Measurements from ENCODE around the gene RNF44. TPM values are rescaled to one million over a fixed set of nuclear protein-coding genes. Genes with fewer than 3 reads are reported as not detected.

Gene RNF44
- total and polyA plus RNA-seq, 2 of the 13 experiments (the other 11 are each of a cell fraction or from before 2014, with no cell fraction given) = 9.2 to 16.8 TPM

DNA sequence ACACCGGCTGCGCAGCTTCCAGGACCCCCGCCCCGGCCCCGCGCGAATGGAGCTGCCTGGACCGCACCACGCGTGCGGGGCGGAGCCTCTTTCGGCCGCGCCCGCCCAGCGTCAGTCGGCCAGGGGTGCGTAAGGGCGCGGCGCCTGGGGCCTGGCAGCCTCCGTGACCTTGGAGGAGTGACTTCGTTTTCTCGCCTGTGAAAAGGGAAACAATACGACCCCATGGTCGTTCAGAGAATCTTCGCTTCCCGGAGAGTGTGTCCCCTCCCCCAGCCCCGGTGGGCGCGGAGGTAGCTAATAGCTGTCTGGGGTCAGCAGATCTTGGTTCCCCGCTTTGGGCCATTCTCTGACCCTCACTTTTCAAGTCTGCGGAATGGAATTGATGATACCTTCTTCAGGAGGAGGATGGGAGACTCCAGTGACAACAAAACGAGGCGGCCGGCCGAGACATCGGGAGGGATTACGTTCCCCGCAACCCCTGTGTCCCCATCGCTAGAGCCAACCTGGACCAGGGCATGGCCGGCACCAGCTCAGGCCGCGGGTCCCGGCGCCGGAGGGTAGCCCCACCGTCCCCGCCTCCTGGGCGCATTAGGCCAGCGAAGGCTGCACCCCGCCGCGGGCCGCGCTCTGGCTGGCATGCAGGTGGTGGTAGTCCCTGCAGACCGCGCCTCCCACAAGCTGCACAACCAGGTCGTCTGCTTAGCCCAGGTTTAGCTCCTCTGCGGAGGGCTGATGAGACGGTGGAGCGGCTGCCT, 6.4 kb upstream of the RNF44 start (continued):
- TF ChIP-seq, protein P1, sequence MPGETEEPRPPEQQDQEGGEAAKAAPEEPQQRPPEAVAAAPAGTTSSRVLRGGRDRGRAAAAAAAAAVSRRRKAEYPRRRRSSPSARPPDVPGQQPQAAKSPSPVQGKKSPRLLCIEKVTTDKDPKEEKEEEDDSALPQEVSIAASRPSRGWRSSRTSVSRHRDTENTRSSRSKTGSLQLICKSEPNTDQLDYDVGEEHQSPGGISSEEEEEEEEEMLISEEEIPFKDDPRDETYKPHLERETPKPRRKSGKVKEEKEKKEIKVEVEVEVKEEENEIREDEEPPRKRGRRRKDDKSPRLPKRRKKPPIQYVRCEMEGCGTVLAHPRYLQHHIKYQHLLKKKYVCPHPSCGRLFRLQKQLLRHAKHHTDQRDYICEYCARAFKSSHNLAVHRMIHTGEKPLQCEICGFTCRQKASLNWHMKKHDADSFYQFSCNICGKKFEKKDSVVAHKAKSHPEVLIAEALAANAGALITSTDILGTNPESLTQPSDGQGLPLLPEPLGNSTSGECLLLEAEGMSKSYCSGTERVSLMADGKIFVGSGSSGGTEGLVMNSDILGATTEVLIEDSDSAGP (CRISPR knock-in tag; IDR thresholded peaks at IDR 0.05; ENCODE audit: borderline replicate concordance) = peak; percentile 49
- TF ChIP-seq MYC (CRISPR knock-in tag; IDR thresholded peaks at IDR 0.05; ENCODE audit: borderline replicate concordance) (peak; percentile 7; the same call in 1 of the 2 replicates), SIN3A (IDR thresholded peaks at IDR 0.05; ENCODE audit: borderline replicate concordance, low read depth, low read length) (0 out of 2 replicates have a peak, but pooled peaks have one; percentile 30), ZNF282 (IDR thresholded peaks at IDR 0.05; ENCODE audit: partially characterized antibody) (no peak), ZSCAN31 (CRISPR knock-in tag; IDR thresholded peaks at IDR 0.05; ENCODE audit: low read depth) (no peak), NRL (CRISPR knock-in tag; IDR thresholded peaks at IDR 0.05; ENCODE audit: borderline replicate concordance) (peak; percentile 29; the same call in 1 of the 2 replicates), TBX2 (CRISPR knock-in tag; IDR thresholded peaks at IDR 0.05; ENCODE audit: borderline replicate concordance) (peak; percentile 17; the same call in 1 of the 2 replicates), ZNF3 (CRISPR knock-in tag; IDR thresholded peaks at IDR 0.05) (no peak), CAMTA2 (CRISPR knock-in tag; IDR thresholded peaks at IDR 0.05; ENCODE audit: borderline replicate concordance) (peak; percentile 63; the same call in 1 of the 2 replicates), ZNF326 (CRISPR knock-in tag; IDR thresholded peaks at IDR 0.05; ENCODE audit: borderline replicate concordance) (no peak), XRCC5 (optimal IDR thresholded peaks at IDR 0.05; ENCODE audit: low read length) (peak; percentile 16), RFXANK (CRISPR knock-in tag; IDR thresholded peaks at IDR 0.05) (no peak)
- TF ChIP-seq, protein P2, sequence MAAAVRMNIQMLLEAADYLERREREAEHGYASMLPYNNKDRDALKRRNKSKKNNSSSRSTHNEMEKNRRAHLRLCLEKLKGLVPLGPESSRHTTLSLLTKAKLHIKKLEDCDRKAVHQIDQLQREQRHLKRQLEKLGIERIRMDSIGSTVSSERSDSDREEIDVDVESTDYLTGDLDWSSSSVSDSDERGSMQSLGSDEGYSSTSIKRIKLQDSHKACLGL (CRISPR knock-in tag; IDR thresholded peaks at IDR 0.05) = no peak
- TF ChIP-seq, protein P3, sequence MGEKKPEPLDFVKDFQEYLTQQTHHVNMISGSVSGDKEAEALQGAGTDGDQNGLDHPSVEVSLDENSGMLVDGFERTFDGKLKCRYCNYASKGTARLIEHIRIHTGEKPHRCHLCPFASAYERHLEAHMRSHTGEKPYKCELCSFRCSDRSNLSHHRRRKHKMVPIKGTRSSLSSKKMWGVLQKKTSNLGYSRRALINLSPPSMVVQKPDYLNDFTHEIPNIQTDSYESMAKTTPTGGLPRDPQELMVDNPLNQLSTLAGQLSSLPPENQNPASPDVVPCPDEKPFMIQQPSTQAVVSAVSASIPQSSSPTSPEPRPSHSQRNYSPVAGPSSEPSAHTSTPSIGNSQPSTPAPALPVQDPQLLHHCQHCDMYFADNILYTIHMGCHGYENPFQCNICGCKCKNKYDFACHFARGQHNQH (CRISPR knock-in tag; IDR thresholded peaks at IDR 0.05) = 0 out of 2 replicates have a peak, but pooled peaks have one; percentile 23
- TF ChIP-seq, protein P4, sequence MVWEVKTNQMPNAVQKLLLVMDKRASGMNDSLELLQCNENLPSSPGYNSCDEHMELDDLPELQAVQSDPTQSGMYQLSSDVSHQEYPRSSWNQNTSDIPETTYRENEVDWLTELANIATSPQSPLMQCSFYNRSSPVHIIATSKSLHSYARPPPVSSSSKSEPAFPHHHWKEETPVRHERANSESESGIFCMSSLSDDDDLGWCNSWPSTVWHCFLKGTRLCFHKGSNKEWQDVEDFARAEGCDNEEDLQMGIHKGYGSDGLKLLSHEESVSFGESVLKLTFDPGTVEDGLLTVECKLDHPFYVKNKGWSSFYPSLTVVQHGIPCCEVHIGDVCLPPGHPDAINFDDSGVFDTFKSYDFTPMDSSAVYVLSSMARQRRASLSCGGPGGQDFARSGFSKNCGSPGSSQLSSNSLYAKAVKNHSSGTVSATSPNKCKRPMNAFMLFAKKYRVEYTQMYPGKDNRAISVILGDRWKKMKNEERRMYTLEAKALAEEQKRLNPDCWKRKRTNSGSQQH (CRISPR knock-in tag; IDR thresholded peaks at IDR 0.05; ENCODE audit: low read depth) = 0 out of 2 replicates have a peak, but pooled peaks have one; percentile 21
- TF ChIP-seq, protein P5, sequence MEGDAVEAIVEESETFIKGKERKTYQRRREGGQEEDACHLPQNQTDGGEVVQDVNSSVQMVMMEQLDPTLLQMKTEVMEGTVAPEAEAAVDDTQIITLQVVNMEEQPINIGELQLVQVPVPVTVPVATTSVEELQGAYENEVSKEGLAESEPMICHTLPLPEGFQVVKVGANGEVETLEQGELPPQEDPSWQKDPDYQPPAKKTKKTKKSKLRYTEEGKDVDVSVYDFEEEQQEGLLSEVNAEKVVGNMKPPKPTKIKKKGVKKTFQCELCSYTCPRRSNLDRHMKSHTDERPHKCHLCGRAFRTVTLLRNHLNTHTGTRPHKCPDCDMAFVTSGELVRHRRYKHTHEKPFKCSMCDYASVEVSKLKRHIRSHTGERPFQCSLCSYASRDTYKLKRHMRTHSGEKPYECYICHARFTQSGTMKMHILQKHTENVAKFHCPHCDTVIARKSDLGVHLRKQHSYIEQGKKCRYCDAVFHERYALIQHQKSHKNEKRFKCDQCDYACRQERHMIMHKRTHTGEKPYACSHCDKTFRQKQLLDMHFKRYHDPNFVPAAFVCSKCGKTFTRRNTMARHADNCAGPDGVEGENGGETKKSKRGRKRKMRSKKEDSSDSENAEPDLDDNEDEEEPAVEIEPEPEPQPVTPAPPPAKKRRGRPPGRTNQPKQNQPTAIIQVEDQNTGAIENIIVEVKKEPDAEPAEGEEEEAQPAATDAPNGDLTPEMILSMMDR (CRISPR knock-in tag; IDR thresholded peaks at IDR 0.05) = 0 out of 2 replicates have a peak, but pooled peaks have one; percentile 6
- TF ChIP-seq, protein P6, sequence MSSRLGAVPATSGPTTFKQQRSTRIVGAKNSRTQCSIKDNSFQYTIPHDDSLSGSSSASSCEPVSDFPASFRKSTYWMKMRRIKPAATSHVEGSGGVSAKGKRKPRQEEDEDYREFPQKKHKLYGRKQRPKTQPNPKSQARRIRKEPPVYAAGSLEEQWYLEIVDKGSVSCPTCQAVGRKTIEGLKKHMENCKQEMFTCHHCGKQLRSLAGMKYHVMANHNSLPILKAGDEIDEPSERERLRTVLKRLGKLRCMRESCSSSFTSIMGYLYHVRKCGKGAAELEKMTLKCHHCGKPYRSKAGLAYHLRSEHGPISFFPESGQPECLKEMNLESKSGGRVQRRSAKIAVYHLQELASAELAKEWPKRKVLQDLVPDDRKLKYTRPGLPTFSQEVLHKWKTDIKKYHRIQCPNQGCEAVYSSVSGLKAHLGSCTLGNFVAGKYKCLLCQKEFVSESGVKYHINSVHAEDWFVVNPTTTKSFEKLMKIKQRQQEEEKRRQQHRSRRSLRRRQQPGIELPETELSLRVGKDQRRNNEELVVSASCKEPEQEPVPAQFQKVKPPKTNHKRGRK (CRISPR knock-in tag; IDR thresholded peaks at IDR 0.05) = peak; percentile 93
- TF ChIP-seq, protein P7, sequence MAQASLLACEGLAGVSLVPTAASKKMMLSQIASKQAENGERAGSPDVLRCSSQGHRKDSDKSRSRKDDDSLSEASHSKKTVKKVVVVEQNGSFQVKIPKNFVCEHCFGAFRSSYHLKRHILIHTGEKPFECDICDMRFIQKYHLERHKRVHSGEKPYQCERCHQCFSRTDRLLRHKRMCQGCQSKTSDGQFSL (CRISPR knock-in tag; IDR thresholded peaks at IDR 0.05) = no peak
- TF ChIP-seq, protein P8, sequence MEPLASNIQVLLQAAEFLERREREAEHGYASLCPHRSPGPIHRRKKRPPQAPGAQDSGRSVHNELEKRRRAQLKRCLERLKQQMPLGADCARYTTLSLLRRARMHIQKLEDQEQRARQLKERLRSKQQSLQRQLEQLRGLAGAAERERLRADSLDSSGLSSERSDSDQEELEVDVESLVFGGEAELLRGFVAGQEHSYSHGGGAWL (CRISPR knock-in tag; IDR thresholded peaks at IDR 0.05) = no peak

Data from HepG2 (cell line).